ENCODE results near the gene CDC14B.

Gene CDC14B

DNA sequence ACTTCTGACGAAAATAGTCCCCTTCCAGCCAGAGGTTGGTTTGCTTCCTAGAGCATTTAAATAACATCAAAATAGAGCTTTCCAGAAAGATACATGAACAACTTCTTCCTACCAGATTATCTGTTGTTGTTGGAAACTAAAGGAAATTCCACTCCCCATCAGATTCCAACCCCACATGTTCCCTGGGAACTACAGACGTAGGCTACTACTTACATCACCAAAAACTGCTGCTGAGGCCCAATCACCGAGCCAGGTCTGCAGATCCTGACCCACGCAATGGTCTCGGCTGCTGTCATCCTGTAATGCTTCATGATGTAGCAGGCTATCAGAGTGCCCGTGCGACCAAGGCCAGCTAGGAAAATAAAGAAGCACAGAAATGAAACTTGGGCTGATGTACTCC, 96.3 kb downstream of the CDC14B start:
- TF ChIP-seq, protein P1, sequence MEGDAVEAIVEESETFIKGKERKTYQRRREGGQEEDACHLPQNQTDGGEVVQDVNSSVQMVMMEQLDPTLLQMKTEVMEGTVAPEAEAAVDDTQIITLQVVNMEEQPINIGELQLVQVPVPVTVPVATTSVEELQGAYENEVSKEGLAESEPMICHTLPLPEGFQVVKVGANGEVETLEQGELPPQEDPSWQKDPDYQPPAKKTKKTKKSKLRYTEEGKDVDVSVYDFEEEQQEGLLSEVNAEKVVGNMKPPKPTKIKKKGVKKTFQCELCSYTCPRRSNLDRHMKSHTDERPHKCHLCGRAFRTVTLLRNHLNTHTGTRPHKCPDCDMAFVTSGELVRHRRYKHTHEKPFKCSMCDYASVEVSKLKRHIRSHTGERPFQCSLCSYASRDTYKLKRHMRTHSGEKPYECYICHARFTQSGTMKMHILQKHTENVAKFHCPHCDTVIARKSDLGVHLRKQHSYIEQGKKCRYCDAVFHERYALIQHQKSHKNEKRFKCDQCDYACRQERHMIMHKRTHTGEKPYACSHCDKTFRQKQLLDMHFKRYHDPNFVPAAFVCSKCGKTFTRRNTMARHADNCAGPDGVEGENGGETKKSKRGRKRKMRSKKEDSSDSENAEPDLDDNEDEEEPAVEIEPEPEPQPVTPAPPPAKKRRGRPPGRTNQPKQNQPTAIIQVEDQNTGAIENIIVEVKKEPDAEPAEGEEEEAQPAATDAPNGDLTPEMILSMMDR (IDR thresholded peaks at IDR 0.05; ENCODE audit: borderline replicate concordance, control extremely low read depth, extremely low read depth, insufficient read depth, missing control alignments): no peak
- DNase-seq (ENCODE audit: low spot score): no peak
- in situ Hi-C loops (cut with MboI; ENCODE audit: low sequenced_read_pairs, unreplicated experiment): no loop called here

DNA sequence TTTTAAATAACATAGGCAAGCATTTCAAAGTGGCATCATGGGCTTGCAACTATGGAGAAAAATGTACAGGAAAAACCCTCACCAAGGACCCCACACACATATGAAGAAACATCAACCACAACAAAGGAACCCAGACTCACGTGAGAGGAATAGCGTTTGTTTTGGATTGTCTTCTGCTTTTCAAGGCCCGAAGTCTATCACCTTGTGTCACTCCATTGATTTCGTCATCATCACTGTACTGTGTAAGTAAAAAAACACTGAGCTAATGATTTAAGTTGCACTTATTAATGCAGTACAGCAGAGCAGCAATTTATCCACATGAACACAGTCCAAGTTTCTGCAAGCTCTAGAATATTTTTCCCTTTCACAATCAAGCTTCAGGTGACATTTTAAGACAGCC, 97.3 kb downstream of the CDC14B start:
- DNase-seq (ENCODE audit: low spot score): no peak
- in situ Hi-C loops (cut with MboI; ENCODE audit: low sequenced_read_pairs, unreplicated experiment): no loop called here
- TF ChIP-seq, protein P1 (IDR thresholded peaks at IDR 0.05; ENCODE audit: borderline replicate concordance, control extremely low read depth, extremely low read depth, insufficient read depth, missing control alignments): no peak

DNA sequence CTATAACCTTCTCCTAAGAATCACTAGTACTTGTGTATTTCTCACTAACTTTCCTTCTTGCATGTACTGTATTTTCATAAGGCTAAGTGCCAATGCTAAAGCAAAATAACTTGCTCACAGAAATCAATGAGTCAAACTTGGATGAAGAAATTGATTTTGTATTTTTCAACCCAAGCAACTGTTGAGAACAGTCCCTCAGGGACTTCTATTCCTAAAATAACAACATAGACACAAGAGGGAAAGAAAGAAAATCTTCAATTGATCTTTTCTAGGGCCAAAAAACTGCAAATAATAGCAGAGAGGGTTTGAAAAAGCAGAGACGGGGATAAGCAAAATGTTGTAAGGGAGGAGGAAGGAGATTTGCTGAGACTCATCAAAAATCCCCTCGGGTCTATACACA, 99.9 kb downstream of the CDC14B start:
- in situ Hi-C loops (cut with MboI; ENCODE audit: low sequenced_read_pairs, unreplicated experiment): no loop called here
- TF ChIP-seq, protein P1 (IDR thresholded peaks at IDR 0.05; ENCODE audit: borderline replicate concordance, control extremely low read depth, extremely low read depth, insufficient read depth, missing control alignments): no peak
- DNase-seq (ENCODE audit: low spot score): no peak

DNA sequence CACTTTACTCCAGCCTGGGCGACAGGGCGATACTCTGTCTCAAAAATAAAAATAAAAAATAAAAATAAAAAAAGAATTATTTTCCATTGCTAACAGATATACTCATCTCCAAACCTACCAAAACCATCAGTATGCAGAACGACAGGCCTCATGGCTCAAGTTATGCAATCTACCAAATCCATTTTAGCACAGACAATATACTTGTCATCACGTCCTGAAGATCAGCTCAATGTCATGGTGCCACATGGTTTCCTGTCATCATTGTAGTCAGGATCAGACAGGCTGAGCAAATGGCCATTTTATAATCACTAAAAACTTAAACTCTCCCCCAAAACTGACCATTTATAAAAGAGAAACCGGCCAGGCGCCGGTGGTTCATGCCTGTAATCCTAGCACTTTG, 100.5 kb downstream of the CDC14B start:
- in situ Hi-C loops (cut with MboI; ENCODE audit: low sequenced_read_pairs, unreplicated experiment): no loop called here
- DNase-seq (ENCODE audit: low spot score): no peak
- TF ChIP-seq, protein P1 (IDR thresholded peaks at IDR 0.05; ENCODE audit: borderline replicate concordance, control extremely low read depth, extremely low read depth, insufficient read depth, missing control alignments): no peak

DNA sequence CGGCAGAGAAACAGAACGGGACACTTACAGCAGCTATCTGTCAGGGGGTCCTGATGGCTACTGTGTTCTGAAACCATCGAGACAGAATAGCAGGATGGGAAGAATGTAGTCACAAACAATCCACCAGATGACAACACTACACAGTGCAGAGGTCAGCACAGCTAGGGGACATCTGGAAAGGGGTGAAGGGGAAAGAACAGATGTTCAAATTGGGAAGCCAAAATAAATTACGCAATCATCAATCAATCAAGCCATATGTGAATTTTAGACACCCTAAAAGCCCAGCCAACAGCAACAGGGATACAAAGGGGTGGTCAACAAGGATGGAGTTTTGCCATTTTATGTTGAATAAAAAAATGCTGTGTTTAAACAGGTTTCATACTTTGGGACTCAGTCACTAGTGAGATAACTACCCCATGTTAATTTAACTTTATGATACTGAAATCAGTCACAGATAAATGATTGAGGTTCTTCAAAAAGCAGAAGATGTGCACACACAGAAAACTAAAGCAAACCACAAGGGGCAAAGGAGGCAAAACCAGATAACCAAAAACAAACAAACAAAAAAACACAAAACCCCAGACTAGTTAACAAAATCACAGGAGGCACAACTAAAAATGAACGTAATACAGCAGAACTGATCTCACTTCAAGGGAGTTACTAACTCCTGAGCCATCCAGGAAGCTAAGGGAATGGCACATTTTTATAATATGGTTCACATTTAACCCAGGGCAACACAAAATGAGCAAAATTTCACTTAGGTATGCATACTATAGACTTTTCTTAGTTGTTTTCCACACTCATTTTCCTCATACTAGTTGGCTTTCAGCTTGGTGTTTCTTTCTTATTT, 103.8 kb downstream of the CDC14B start:
- TF ChIP-seq, protein P1 (IDR thresholded peaks at IDR 0.05; ENCODE audit: borderline replicate concordance, control extremely low read depth, extremely low read depth, insufficient read depth, missing control alignments): no peak
- DNase-seq (ENCODE audit: low spot score): no peak
- in situ Hi-C loops (cut with MboI; ENCODE audit: low sequenced_read_pairs, unreplicated experiment): no loop called here

DNA sequence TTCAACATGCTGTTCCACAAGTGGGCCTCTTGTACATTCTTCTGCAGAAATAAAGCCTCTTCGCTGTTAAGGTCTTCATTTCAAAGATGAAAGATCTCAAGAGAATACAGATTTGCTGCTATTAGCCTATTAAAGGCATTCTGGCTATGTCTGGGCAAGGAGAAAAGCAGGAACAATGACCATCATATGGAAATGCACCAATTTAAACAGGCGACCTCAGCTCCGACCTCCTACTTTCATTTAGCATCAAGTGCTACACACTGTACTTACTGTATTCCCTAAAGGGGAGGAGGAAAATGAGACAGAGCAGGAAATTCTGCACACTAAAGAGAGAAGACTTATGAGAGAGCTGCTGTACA, 104.9 kb downstream of the CDC14B start:
- TF ChIP-seq, protein P1 (IDR thresholded peaks at IDR 0.05; ENCODE audit: borderline replicate concordance, control extremely low read depth, extremely low read depth, insufficient read depth, missing control alignments): no peak
- in situ Hi-C loops (cut with MboI; ENCODE audit: low sequenced_read_pairs, unreplicated experiment): no loop called here
- no peak for DNase-seq (ENCODE audit: low spot score)
